Mucosa of stomach (tissue), 1 donor: ENCODE measurements around the gene UBTD1.

ENCODE experiments used
- H3K27me3 ChIP-seq: one replicate; pipeline ENCODE4 v1.7.0; 2013; ENCODE audit warnings: mild to moderate bottlenecking, low read length; ENCODE audit not compliant: control insufficient read depth, insufficient read depth
- H3K36me3 ChIP-seq: one replicate; pipeline ENCODE4 v1.7.0; 2013; ENCODE audit warnings: low read length; ENCODE audit not compliant: control insufficient read depth, insufficient read depth
- H3K4me1 ChIP-seq: one replicate; pipeline ENCODE4 v1.7.0; 2013; ENCODE audit warnings: mild to moderate bottlenecking, low read length; ENCODE audit not compliant: control insufficient read depth, insufficient read depth
- H3K4me3 ChIP-seq: one replicate; pipeline ENCODE4 v1.7.0; 2013; ENCODE audit warnings: low read length
- H3K9ac ChIP-seq: one replicate; pipeline ENCODE4 v1.7.0; 2013; ENCODE audit warnings: mild to moderate bottlenecking, low read length, moderate library complexity
- H3K9me3 ChIP-seq: one replicate; pipeline ENCODE4 v1.7.0; 2013; ENCODE audit warnings: mild to moderate bottlenecking, low read length, moderate library complexity; ENCODE audit not compliant: control insufficient read depth
- donor health status: Pancreatic carcinoma.

The UBTD1 gene

GRCh38 chr10:97564776-97565175, 66.1 kb downstream of the UBTD1 start:
- H3K9ac ChIP-seq: no peak overlapping the region
- no peaks in the 10 kb centered on the region for H3K27me3 ChIP-seq
- no peaks in the 10 kb centered on the region for H3K4me1 ChIP-seq
- no peaks in the 10 kb centered on the region for H3K9me3 ChIP-seq
- no peaks in the 10 kb centered on the region for H3K36me3 ChIP-seq
- H3K4me3 ChIP-seq: no peak overlapping the region

- Histone ChIP-seq H3K4me3 (no peak overlapping the region), H3K4me1 (peaks cover 7% of the 10 kb centered on the region), H3K9ac (no peak overlapping the region), H3K9me3 (no peaks in the 10 kb centered on the region), H3K27me3 (no peaks in the 10 kb centered on the region), H3K36me3 (no peaks in the 10 kb centered on the region)
Measured at GRCh38 chr10:97566336-97566996, 67.7 kb downstream of the UBTD1 start.

- Histone ChIP-seq H3K4me3 (no peak overlapping the region), H3K36me3 (no peaks in the 10 kb centered on the region), H3K9me3 (no peaks in the 10 kb centered on the region)
Measured at GRCh38 chr10:97567891-97568290, 69.2 kb downstream of the UBTD1 start.

GRCh38 chr10:97570146-97570788, 71.5 kb downstream of the UBTD1 start:
- Histone ChIP-seq H3K9ac (no peak overlapping the region), H3K36me3 (no peaks in the 10 kb centered on the region), H3K27me3 (no peaks in the 10 kb centered on the region), H3K9me3 (no peaks in the 10 kb centered on the region), H3K4me3 (no peak overlapping the region), H3K4me1 (peaks cover 30% of the 10 kb centered on the region)

More at GRCh38 chr10:97567891-97568290, 69.2 kb downstream of the UBTD1 start:
- Histone ChIP-seq H3K27me3 (no peaks in the 10 kb centered on the region), H3K4me1 (peaks cover 21% of the 10 kb centered on the region), H3K9ac (no peak overlapping the region)

- Histone ChIP-seq H3K4me1 (peaks cover 30% of the 10 kb centered on the region), H3K4me3 (no peak overlapping the region), H3K9ac (no peak overlapping the region), H3K9me3 (no peaks in the 10 kb centered on the region), H3K36me3 (no peaks in the 10 kb centered on the region), H3K27me3 (no peaks in the 10 kb centered on the region)
Measured at GRCh38 chr10:97570789-97571471, 72.2 kb downstream of the UBTD1 start.

GRCh38 chr10:97571622-97572021, 72.9 kb downstream of the UBTD1 start:
- Histone ChIP-seq H3K4me3 (no peak overlapping the region), H3K36me3 (no peaks in the 10 kb centered on the region), H3K27me3 (no peaks in the 10 kb centered on the region), H3K9me3 (no peaks in the 10 kb centered on the region), H3K9ac (no peak overlapping the region), H3K4me1 (peaks cover 30% of the 10 kb centered on the region)

GRCh38 chr10:97572214-97572989, 73.7 kb downstream of the UBTD1 start, which contains the start of gene ANKRD2:
TSS of gene ANKRD2 (plus strand) at chr10:97572779. CDS start at chr10:97572789, 10 bp downstream.
- no peak within 1 kb of the TSS for H3K4me3 ChIP-seq
- H3K36me3 ChIP-seq: no peaks in the 10 kb centered on the region
- H3K27me3 ChIP-seq: peaks cover under 1% of the 10 kb centered on the region
- no peaks in the 10 kb centered on the region for H3K9me3 ChIP-seq
- peaks cover 30% of the 10 kb centered on the region for H3K4me1 ChIP-seq
- H3K9ac ChIP-seq: no peak within 1 kb of the TSS

GRCh38 chr10:97573021-97573420, 74.3 kb downstream of the UBTD1 start:
- peaks cover 6% of the 10 kb centered on the region for H3K27me3 ChIP-seq
- no peak overlapping the region for H3K9ac ChIP-seq
- H3K36me3 ChIP-seq: no peaks in the 10 kb centered on the region
- H3K4me1 ChIP-seq: peaks cover 30% of the 10 kb centered on the region
- H3K9me3 ChIP-seq: no peaks in the 10 kb centered on the region
- no peak overlapping the region for H3K4me3 ChIP-seq

- H3K4me1 ChIP-seq: peaks cover 30% of the 10 kb centered on the region
- H3K4me3 ChIP-seq: no peak overlapping the region
- no peaks in the 10 kb centered on the region for H3K36me3 ChIP-seq
- H3K9ac ChIP-seq: no peak overlapping the region
- H3K9me3 ChIP-seq: no peaks in the 10 kb centered on the region
- H3K27me3 ChIP-seq: peaks cover 6% of the 10 kb centered on the region
Measured at GRCh38 chr10:97573672-97574071, 74.9 kb downstream of the UBTD1 start.

GRCh38 chr10:97574374-97575126, 75.8 kb downstream of the UBTD1 start:
- Histone ChIP-seq H3K9ac (no peak overlapping the region), H3K27me3 (peaks cover 6% of the 10 kb centered on the region), H3K4me3 (no peak overlapping the region), H3K4me1 (peaks cover 30% of the 10 kb centered on the region), H3K9me3 (no peaks in the 10 kb centered on the region), H3K36me3 (no peaks in the 10 kb centered on the region)

- H3K9me3 ChIP-seq: no peaks in the 10 kb centered on the region
- H3K4me1 ChIP-seq: peaks cover 30% of the 10 kb centered on the region
- no peak overlapping the region for H3K4me3 ChIP-seq
- no peak overlapping the region for H3K9ac ChIP-seq
- H3K27me3 ChIP-seq: peaks cover 6% of the 10 kb centered on the region
- H3K36me3 ChIP-seq: no peaks in the 10 kb centered on the region
Measured at GRCh38 chr10:97575127-97575668, 76.5 kb downstream of the UBTD1 start.
